ENCODE data around the gene FBL. TPM values are rescaled to one million over a fixed set of nuclear protein-coding genes. Genes with fewer than 3 reads are reported as not detected.
"Not testable (repeated sequence)": the region's sequence is repeated elsewhere in the genome, so short reads cannot be mapped to it uniquely, and the experiment has no call there.

FBL gene
- 100 to 1,000 TPM; 193 to 333 (median 273) TPM for total RNA-seq

GRCh38 chr19:39845933-39846677 is at the start of gene FBL:
FBL (minus strand) TSS chr19:39846379; CDS start chr19:39846300, 79 bp downstream.
- H3K36me3 ChIP-seq, result no peaks in the 10 kb centered on the region
- 1% methylated on average over 38 of the region's 57 CpGs for WGBS
- H3K9me3 ChIP-seq, result no peaks in the 10 kb centered on the region
- peak within 1 kb of the TSS; percentile 77 for H3K27ac ChIP-seq
- peak; percentile 97 to 98 for DNase-seq (ENCODE audit: low spot score in 2 of 2)
- peak within 1 kb of the TSS; percentile 63 for H3K4me3 ChIP-seq
- peaks cover 53% of the 10 kb centered on the region for H3K4me1 ChIP-seq
- H3K27me3 ChIP-seq, result no peaks in the 10 kb centered on the region
- TF ChIP-seq POLR2A (IDR thresholded peaks at IDR 0.05) (peak in 1 of 2 donors; percentile 27), POLR2AphosphoS5 (IDR thresholded peaks at IDR 0.05) (peak in 1 of 3 donors; percentile 55), EP300 (IDR thresholded peaks at IDR 0.05) (no peak), CTCF (IDR thresholded peaks at IDR 0.05) (no peak)

GRCh38 chr19:39895096-39895495 is 48.9 kb upstream of the FBL start:
- peaks cover 13% of the 10 kb centered on the region for H3K27me3 ChIP-seq
- not testable (repeated sequence) for H3K4me3 ChIP-seq, H3K27ac ChIP-seq, H3K36me3 ChIP-seq, H3K4me1 ChIP-seq, H3K9me3 ChIP-seq
- 97% methylated on average over 10 of the region's 11 CpGs for WGBS
- DNase-seq (ENCODE audit: low spot score in 2 of 2), result peak in 1 of 2 donors; percentile 35

- peak in 1 of 2 donors; percentile 71 for DNase-seq (ENCODE audit: low spot score in 2 of 2)
- not testable (repeated sequence) for H3K9me3 ChIP-seq, H3K36me3 ChIP-seq, H3K4me3 ChIP-seq, H3K4me1 ChIP-seq, H3K27ac ChIP-seq
- H3K27me3 ChIP-seq, result peaks cover 13% of the 10 kb centered on the region
- WGBS, result no CpG with 5 or more reads among the region's 16 CpGs
Measured at GRCh38 chr19:39894236-39894606, 48.0 kb upstream of the FBL start.

GRCh38 chr19:39893366-39894235 is 47.4 kb upstream of the FBL start:
- H3K4me3 ChIP-seq, result not testable (repeated sequence)

GRCh38 chr19:39892506-39892902 is 46.3 kb upstream of the FBL start:
- not testable (repeated sequence) for H3K36me3 ChIP-seq, H3K27ac ChIP-seq, H3K9me3 ChIP-seq, H3K4me1 ChIP-seq, H3K4me3 ChIP-seq
- 70% methylated on average over 5 of the region's 5 CpGs for WGBS
- peak in 1 of 2 donors; percentile 7 for DNase-seq (ENCODE audit: low spot score in 2 of 2)
- H3K27me3 ChIP-seq, result peaks cover 13% of the 10 kb centered on the region

More at GRCh38 chr19:39893366-39894235, 47.4 kb upstream of the FBL start:
- not testable (repeated sequence) for H3K4me1 ChIP-seq, H3K36me3 ChIP-seq, H3K9me3 ChIP-seq, H3K27ac ChIP-seq
- DNase-seq (ENCODE audit: low spot score in 2 of 2), result peak in 1 of 2 donors; percentile 77
- WGBS, result 74% methylated on average over 23 of the region's 29 CpGs
- H3K27me3 ChIP-seq, result peaks cover 13% of the 10 kb centered on the region

GRCh38 chr19:39891660-39892505 is 45.7 kb upstream of the FBL start:
- H3K36me3 ChIP-seq, H3K9me3 ChIP-seq, H3K27ac ChIP-seq, H3K4me1 ChIP-seq, H3K4me3 ChIP-seq: not testable (repeated sequence)
- peaks cover 13% of the 10 kb centered on the region for H3K27me3 ChIP-seq
- DNase-seq (ENCODE audit: low spot score in 2 of 2), result peak in 1 of 2 donors; percentile 79
- WGBS, result 72% methylated on average over 58 of the region's 64 CpGs

- 87% methylated on average over 17 of the region's 17 CpGs for WGBS
- H3K9me3 ChIP-seq, result no peaks in the 10 kb centered on the region
- peak in 1 of 2 donors; percentile 77 for DNase-seq (ENCODE audit: low spot score in 2 of 2)
Measured at GRCh38 chr19:39890755-39891551, 44.8 kb upstream of the FBL start.

GRCh38 chr19:39889872-39890754 is 43.9 kb upstream of the FBL start:
- peak in 1 of 2 donors; percentile 80 for DNase-seq (ENCODE audit: low spot score in 2 of 2)
- not testable (repeated sequence) for H3K4me1 ChIP-seq, H3K36me3 ChIP-seq, H3K9me3 ChIP-seq, H3K4me3 ChIP-seq, H3K27ac ChIP-seq
- H3K27me3 ChIP-seq, result peaks cover 13% of the 10 kb centered on the region
- WGBS, result 78% methylated on average over 18 of the region's 20 CpGs

More at GRCh38 chr19:39890755-39891551, 44.8 kb upstream of the FBL start:
- H3K4me3 ChIP-seq, result no peak overlapping the region
- H3K27me3 ChIP-seq, result peaks cover 13% of the 10 kb centered on the region
- H3K27ac ChIP-seq, result no peak overlapping the region
- no peaks in the 10 kb centered on the region for H3K4me1 ChIP-seq
- no peaks in the 10 kb centered on the region for H3K36me3 ChIP-seq
- TF ChIP-seq POLR2A (IDR thresholded peaks at IDR 0.05), result no peak
- TF ChIP-seq CTCF (IDR thresholded peaks at IDR 0.05), result no peak

- not testable (repeated sequence) for DNase-seq (ENCODE audit: low spot score in 2 of 2); H3K9me3 ChIP-seq; H3K4me1 ChIP-seq; H3K27me3 ChIP-seq; H3K4me3 ChIP-seq; H3K27ac ChIP-seq; H3K36me3 ChIP-seq
- WGBS, result 66% methylated on average over 2 of the region's 3 CpGs
Measured at GRCh38 chr19:39887456-39887951, 41.3 kb upstream of the FBL start.
